TTC549 (cell line): Measurements from ENCODE around the gene CHRNB2.
"Not testable (repeated sequence)": the region's sequence is repeated elsewhere in the genome, so short reads cannot be mapped to it uniquely, and the experiment has no call there.

Source experiments
- FAIRE-seq: peaks from 2 replicates; lab custom pipeline; 2012; peaks lifted over from hg19 to GRCh38; lab: Jason Lieb, UNC

The CHRNB2 gene

GRCh38 chr1:154567386-154568156 lies at the start of gene CHRNB2:
TSS of gene CHRNB2 (plus strand) at chr1:154567778. CDS start at chr1:154568045, 267 bp downstream.
- FAIRE-seq = no peak

GRCh38 chr1:154519591-154519991 lies 48.0 kb upstream of the CHRNB2 start:
- FAIRE-seq = no peak

GRCh38 chr1:154520333-154520732 lies 47.2 kb upstream of the CHRNB2 start:
- no peak for FAIRE-seq

- FAIRE-seq = no peak
These were observed 45.9 kb upstream of the CHRNB2 start for GRCh38 chr1:154521695-154522094.

GRCh38 chr1:154524881-154525280 lies 42.7 kb upstream of the CHRNB2 start:
- FAIRE-seq = no peak

GRCh38 chr1:154527192-154527591 lies 40.4 kb upstream of the CHRNB2 start:
- no peak for FAIRE-seq

- FAIRE-seq = no peak
These were observed 38.3 kb upstream of the CHRNB2 start for GRCh38 chr1:154529308-154529707.

- FAIRE-seq = not testable (repeated sequence)
These were observed 35.6 kb upstream of the CHRNB2 start for GRCh38 chr1:154531950-154532349.

- FAIRE-seq = peak; percentile 36
These were observed 33.4 kb upstream of the CHRNB2 start for GRCh38 chr1:154533952-154534844.

GRCh38 chr1:154536570-154536969 lies 31.0 kb upstream of the CHRNB2 start:
- FAIRE-seq = no peak

- no peak for FAIRE-seq
These were observed 27.8 kb upstream of the CHRNB2 start for GRCh38 chr1:154539486-154540483.

GRCh38 chr1:154541231-154541630 lies 26.3 kb upstream of the CHRNB2 start:
- FAIRE-seq = no peak

- peak; percentile 97 for FAIRE-seq
These were observed 21.1 kb upstream of the CHRNB2 start for GRCh38 chr1:154546264-154547063.

- no peak for FAIRE-seq
These were observed 20.4 kb upstream of the CHRNB2 start for GRCh38 chr1:154547105-154547732.

- FAIRE-seq = no peak
These were observed 19.6 kb upstream of the CHRNB2 start for GRCh38 chr1:154548028-154548427.

- FAIRE-seq = no peak
These were observed 18.3 kb upstream of the CHRNB2 start for GRCh38 chr1:154549202-154549770.

- FAIRE-seq = no peak
These were observed 17.5 kb upstream of the CHRNB2 start for GRCh38 chr1:154550070-154550469.

GRCh38 chr1:154550657-154551056 lies 16.9 kb upstream of the CHRNB2 start:
- FAIRE-seq = no peak

- no peak for FAIRE-seq
These were observed 16.1 kb upstream of the CHRNB2 start for GRCh38 chr1:154551474-154551873.

GRCh38 chr1:154552036-154552435 lies 15.5 kb upstream of the CHRNB2 start:
- no peak for FAIRE-seq
